Measurements from ENCODE around the gene HSD3B7.

HSD3B7 gene

GRCh38 chr16:30957456-30958174 is 27.4 kb upstream of the HSD3B7 start, which contains the start of gene SETD1A:
Gene SETD1A, plus strand, starts transcription at chr16:30957754. Its CDS starts 978 bp downstream, at chr16:30958732.
- DNase-seq = peak; percentile 97

GRCh38 chr16:30958175-30959079 is 26.6 kb upstream of the HSD3B7 start:
- DNase-seq = peak; percentile 65

GRCh38 chr16:30961384-30961783 is 23.6 kb upstream of the HSD3B7 start:
- DNase-seq = no peak

GRCh38 chr16:30963925-30964511 is 21.0 kb upstream of the HSD3B7 start:
- DNase-seq = no peak

DNA sequence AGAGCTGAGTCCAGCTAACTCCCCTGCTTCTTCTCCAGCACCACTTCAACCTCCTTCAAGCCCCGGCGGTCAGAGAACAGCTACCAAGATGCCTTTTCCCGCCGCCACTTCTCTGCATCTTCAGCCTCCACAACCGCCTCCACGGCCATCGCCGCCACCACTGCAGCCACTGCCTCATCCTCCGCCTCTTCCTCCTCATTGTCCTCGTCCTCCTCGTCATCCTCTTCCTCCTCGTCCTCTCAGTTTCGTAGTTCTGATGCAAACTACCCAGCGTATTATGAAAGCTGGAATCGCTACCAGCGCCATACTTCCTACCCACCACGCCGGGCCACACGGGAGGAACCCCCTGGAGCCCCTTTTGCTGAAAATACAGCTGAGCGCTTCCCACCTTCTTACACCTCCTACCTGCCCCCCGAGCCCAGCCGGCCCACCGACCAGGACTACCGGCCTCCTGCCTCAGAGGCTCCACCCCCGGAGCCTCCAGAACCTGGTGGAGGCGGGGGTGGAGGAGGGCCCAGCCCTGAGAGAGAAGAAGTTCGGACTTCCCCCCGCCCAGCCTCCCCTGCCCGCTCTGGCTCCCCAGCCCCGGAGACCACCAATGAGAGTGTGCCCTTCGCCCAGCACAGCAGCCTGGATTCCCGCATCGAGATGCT is 20.3 kb upstream of the HSD3B7 start:
- no peak for DNase-seq

DNA sequence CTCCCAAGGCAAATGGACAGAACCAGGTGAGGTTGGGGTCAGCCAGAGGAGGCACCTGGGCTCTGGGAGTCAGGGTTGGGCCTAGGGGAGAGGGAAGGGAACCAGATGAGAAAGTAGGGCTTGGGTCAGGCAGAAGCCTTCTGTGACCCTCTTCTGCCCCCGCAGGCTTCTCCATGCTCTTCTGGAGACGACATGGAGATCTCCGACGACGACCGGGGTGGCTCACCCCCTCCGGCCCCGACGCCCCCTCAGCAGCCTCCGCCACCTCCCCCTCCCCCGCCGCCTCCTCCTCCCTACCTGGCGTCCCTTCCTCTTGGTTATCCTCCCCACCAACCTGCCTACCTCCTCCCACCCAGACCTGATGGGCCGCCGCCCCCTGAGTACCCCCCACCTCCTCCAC is 19.6 kb upstream of the HSD3B7 start:
- DNase-seq = no peak

DNA sequence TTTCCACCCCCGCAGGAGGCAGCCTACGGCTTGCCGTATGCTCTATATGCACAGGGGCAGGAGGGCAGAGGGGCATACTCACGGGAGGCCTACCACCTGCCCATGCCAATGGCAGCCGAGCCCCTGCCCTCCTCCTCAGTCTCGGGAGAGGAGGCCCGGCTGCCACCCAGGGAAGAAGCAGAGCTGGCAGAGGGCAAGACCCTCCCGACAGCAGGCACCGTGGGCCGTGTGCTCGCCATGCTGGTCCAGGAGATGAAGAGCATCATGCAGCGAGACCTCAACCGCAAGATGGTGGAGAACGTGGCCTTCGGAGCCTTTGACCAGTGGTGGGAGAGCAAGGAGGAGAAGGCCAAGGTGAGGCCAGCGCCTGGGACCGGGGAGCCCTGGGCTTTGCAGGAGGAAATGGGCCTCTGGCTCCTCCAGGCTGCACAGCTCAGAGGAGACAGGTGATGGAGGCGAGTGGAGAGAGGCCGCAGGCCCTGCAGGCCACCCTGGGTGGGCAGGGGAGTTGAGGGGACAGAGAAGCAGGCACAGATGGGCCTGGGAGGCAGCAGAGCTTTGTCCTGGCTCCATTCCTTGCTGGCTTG is 18.9 kb upstream of the HSD3B7 start:
- no peak for DNase-seq

GRCh38 chr16:30967795-30968194 is 17.2 kb upstream of the HSD3B7 start:
- DNase-seq = no peak

DNA sequence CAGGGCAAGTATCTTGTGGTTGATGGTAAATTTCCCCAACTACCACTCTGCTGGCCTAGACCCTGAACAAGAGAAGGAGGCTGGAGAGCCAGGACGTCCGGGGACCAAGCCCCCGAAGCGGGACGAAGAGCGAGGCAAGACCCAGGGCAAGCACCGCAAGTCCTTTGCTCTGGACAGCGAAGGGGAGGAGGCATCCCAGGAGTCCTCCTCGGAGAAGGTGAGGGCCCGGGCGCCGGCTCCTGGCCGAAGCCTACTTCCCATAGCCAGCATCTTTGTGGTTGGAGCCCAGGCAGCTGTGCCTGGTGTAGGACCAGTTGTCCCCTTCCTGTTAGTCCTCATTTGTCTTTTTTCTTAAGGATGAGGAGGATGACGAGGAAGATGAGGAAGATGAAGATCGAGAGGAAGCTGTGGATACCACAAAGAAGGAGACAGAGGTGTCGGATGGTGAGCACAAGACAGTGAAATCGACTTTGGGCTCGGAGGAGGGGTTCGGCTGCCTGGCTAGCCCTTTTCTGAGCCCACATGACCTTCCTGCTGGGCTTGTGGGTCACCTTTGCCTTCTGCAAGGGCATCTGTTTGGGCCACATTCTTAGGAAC is 15.7 kb upstream of the HSD3B7 start:
- no peak for DNase-seq

DNA sequence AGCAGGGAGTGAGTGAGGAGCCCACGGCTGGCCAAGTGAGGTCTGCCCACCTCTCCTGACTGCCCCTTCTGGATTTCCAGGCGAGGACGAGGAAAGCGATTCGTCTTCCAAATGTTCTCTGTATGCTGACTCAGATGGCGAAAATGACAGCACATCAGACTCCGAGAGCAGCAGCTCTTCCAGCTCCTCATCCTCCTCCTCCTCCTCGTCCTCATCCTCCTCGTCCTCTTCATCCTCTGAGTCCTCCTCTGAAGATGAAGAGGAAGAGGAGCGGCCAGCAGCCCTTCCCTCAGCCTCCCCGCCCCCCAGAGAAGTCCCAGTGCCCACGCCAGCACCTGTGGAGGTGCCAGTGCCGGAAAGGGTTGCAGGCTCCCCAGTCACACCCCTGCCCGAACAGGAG is 13.7 kb upstream of the HSD3B7 start:
- no peak for DNase-seq

DNA sequence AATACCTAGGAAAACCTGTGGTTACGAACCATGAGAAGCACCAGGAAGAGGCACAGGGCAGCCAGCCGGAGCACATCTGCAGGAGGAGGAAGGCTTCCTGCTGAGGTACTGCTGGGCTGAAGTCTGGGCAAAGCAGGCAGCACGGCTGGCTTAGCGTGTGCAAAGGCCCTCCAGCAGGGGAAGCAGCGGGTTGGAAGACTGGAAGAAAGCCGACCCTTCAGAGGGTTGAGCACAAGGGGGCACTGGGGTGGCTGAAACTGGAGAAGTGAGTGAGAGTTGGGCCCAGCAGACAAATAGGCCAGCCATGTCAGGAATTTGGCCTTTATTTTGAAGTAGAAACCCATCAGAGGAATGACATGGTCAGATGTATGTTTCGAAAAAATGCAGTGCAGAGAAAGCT is 12.1 kb upstream of the HSD3B7 start:
- DNase-seq = no peak

GRCh38 chr16:30974348-30974747 is 10.7 kb upstream of the HSD3B7 start:
- no peak for DNase-seq

- DNase-seq = no peak
These were observed 8.5 kb upstream of the HSD3B7 start for GRCh38 chr16:30976486-30976885.

GRCh38 chr16:30977502-30977901 is 7.5 kb upstream of the HSD3B7 start:
- no peak for DNase-seq

GRCh38 chr16:30979170-30980022 is 5.6 kb upstream of the HSD3B7 start:
- no peak for DNase-seq

DNA sequence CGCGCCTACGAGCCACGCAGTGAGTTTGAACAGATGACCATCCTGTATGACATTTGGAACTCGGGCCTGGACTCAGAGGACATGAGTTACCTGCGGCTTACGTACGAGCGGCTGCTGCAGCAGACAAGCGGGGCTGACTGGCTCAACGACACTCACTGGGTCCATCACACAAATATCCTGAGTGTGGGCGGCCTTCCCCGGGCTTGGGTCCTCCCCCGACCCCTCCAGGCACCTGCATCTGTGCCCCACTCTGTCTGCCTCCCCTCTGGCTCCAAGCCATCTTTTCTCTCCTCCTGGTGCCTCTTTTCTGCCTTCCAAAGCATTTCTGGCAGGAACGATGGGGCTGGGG is 5.0 kb upstream of the HSD3B7 start:
- no peak for DNase-seq

GRCh38 chr16:30980434-30980833 is 4.6 kb upstream of the HSD3B7 start:
- DNase-seq = no peak

GRCh38 chr16:30980959-30981358 is 4.0 kb upstream of the HSD3B7 start:
- DNase-seq = no peak

- DNase-seq = no peak
These were observed 2.3 kb upstream of the HSD3B7 start for GRCh38 chr16:30982548-30983288.

DNA sequence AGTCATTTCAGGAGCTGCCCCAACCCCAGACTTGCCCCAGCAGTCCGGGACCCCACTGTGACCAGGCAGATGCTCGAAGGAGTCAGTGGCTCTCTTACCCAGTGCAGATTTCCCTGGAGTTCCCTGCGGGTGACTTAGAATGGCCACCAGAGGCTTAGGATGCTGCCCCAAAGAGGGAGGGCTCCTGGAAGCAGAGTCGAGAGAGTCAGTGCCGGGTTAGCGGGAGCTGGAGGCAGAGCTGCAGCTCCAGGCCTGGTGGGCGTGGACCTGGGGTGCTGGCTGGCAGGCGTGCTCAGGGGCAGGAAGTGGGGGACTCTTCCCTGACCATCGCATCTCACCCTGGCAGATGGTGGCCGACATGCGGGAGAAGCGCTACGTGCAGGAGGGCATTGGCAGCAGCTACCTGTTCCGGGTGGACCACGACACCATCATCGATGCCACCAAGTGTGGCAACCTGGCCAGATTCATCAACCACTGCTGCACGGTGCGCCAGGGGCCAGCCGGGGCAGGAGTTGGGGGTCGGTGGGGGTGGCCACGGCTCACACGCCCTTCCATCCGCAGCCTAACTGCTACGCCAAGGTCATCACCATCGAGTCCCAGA is 1.6 kb upstream of the HSD3B7 start:
- DNase-seq = no peak
